HG03442 (cell line): ENCODE results near the gene NUTM2B.
"Not testable (repeated sequence)": the region's sequence is repeated elsewhere in the genome, so short reads cannot be mapped to it uniquely, and the experiment has no call there.

ENCODE experiments used
- ATAC-seq: cut with Tn5 transposase; IDR thresholded peaks from one replicate; pipeline ENCODE4 v1.9.1; 2021; ENCODE audit warnings: mild to moderate bottlenecking, moderate library complexity; ENCODE audit not compliant: unreplicated experiment

Gene NUTM2B

GRCh38 chr10:79702927-79703326, at the start of gene NUTM2B:
Gene NUTM2B (plus strand): TSS chr10:79703227. CDS start chr10:79703610, 383 bp downstream.
- not testable (repeated sequence) for ATAC-seq

DNA sequence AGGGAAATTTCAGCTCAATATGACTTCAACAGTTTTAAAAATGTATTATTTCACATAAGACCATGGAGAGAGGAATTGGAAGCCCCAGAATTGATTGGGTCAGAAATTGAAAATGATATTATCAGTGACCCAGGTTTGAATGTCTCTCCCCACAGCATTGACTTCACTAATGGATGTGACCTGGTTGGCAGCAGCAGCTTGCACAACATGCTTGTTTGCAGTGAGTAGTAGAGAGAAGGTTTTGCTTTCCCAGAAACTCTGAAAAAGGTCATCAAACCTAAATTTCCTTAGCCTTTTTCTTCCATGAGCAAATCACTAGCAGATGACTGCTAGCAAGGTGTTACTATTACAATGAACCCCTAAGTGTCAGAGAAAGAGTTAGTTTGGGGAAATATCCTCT, 39.7 kb upstream of the NUTM2B start:
- ATAC-seq = not testable (repeated sequence)

DNA sequence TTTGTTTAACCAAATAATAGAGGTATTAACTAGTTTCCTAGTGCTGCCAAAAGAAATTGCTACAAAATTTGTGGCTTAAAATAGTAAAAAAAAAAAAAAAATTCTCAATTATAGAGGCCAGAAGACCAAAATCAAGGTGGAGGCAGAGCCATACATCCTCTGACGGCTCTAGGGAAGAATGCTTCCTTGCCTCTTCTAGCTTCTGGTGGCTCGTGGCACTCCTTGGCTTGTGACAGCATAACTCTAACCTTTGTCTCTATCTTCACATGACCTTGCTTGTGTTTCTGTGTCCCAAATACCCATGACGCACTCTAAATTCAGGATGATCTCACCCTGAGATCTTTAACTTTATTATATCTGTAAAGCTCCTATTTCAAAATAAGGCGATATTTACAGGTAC, 38.3 kb upstream of the NUTM2B start:
- not testable (repeated sequence) for ATAC-seq

DNA sequence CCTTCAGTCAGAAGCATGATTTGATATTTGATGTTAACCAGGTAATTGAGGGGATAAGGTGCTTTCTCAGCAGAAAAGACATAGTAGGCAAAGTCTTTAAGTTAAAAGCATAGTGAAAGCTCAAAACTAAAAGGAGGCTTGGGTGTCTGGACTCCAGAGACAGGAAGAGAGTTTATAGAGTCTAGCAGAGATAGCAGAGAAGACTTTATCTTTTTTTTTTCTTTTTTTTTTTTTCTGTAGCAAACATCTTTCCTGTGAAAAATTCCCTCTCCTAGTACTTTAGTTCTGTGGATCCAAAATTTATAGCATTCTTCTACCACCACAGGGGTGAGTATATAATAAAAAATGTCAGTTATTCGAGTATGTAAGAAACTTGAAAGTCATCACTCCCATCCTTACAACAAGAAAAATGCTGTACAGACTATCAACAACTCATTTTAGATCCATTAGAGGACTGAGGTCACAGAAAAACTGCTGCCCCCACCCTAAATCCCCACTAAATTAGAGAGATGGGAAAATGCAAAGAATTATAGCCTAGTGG, 33.7 kb upstream of the NUTM2B start:
- not testable (repeated sequence) for ATAC-seq

GRCh38 chr10:79674878-79675277, 28.1 kb upstream of the NUTM2B start:
- ATAC-seq = not testable (repeated sequence)

DNA sequence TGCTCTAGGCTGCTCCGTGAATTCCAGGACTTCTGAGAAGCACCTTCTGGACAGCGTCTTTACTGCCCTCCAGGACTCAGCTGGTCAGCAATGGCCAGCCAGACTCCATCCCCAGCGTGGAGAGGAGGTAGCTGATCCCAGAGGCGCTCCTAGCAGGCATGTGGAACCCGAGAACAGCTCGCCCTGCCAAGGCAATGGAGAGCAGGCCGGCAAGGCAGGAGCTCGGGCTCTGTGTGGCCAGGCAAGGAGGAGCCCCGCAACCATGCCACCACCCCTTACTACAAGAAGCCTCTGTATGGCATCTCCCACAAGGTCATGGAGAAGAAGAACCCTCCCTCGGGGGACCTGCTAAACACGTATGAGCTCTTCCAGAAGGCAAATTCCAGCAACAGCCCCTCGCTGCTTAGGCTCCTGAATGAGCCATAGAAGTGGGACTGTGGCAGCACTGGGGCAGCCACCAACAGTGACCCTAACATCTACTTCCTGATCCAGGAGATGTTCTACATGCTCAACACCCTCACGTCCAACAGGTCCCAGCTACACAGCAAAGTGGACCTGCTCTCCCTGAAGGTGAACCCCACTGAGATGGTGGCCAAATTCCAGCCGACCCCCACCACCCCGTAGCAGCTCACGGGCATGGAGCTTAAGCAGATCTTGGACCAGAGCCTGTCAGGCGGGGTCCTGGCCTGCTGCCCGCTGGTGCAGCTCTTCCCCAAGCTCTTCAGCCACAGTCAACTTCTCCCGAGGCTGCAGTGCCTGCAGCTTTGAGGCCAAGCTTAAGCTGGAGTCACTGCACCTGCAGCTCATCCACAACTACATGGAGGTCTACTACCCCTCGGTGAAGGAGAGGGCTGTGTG, 19.8 kb upstream of the NUTM2B start:
- ATAC-seq = not testable (repeated sequence)

- not testable (repeated sequence) for ATAC-seq
Observed at GRCh38 chr10:79683884-79684720, 18.9 kb upstream of the NUTM2B start.

- ATAC-seq = not testable (repeated sequence)
Observed at GRCh38 chr10:79685044-79685685, 17.9 kb upstream of the NUTM2B start.

GRCh38 chr10:79686595-79686994, 16.4 kb upstream of the NUTM2B start:
- ATAC-seq = not testable (repeated sequence)

DNA sequence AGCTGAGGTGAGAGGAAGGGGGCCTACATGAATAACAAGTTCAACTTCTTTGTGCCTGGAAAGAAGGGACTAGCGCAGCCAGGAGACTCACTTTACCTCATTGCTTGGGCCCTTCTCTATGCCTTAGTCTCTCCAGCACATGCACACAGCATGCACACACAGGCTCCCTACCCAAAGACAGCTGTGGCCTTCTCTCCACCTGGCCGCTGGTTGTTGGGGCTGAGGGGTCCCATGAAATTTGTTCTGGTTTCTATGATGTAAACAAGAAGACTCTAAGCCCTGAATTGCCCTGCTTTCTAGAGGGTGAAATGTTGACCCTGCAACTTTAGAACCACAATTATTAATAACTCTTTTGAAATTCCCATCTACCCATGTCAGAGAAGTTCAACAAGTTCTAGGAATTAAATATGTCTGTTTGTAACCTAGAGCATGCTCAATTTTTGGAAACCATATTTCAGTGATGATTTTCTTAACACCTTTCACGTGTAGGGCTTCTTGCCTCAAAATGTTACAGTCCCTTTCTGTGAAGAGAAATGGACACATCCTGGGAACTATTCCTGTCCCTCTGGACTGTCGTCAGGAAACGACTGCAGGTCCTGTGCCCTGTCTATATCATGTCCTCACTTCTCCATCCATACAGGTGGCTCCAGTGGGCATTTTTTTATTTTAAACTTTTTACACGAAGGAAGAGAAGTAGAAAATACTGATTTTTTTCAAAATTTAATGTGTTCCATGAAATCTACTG, 15.4 kb upstream of the NUTM2B start:
- not testable (repeated sequence) for ATAC-seq

DNA sequence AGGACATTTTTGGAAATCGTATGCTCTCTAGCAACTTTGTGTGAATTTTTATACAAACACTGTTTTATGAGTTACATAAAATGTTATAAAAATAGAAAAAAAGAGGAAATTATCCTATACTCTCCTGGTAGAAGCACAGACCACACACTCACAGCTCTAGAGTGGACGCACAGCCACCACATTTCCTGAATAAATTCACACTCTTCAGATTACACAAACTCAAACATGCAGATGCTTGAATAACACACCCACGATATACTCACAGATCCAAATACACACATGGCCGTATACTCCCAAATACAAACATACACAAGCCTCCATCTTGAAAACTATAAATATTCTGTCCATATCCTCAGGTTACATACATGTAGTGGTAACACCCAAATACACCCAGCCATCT, 14.2 kb upstream of the NUTM2B start:
- ATAC-seq = not testable (repeated sequence)

- ATAC-seq = not testable (repeated sequence)
Observed at GRCh38 chr10:79696596-79696995, 6.4 kb upstream of the NUTM2B start.

DNA sequence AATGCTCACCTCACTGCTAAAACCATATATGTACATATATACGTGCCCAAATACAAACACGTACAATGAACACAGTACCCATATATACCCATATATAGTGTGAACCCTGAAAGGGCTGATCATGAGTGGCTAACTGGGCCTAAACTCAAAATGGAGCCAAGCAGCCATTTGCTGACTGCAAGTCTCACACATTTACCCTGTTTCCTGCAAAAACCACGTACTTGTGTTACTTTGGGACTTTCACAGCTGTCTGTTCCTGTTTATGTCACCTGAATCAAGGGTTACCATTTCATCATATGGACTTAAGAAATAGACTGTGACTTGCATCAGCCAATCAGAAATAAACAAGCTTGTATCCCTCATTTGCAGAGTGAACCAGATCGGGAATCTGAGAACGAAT, 5.9 kb upstream of the NUTM2B start:
- ATAC-seq = not testable (repeated sequence)

DNA sequence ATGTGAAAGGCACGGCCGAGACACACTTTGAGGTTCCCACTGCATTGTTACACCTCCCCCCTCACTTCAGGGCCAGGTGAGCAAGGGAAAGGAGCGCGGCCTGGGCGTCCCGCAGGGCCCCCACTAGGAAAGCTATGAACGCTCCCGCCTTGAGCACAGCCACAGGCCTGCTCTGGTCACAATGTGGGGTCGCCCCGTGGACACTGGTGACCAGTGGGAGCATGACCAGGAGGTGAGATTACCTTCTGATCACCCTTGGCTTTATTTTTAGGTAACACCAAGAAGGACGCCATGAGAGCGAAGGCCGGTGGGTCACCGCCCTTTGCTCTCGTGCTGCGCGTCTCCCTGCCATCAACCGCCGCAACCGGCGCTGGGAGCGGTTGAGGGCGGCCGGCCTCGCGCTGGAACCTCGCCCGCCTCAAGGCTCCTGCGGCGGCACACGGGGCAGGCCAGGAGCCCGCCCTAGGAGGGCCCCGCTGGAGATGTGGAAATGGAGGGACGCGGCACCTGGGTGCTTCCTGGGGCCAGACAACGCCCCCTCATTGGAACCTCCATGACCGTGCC, 2.6 kb upstream of the NUTM2B start:
- ATAC-seq = not testable (repeated sequence)

DNA sequence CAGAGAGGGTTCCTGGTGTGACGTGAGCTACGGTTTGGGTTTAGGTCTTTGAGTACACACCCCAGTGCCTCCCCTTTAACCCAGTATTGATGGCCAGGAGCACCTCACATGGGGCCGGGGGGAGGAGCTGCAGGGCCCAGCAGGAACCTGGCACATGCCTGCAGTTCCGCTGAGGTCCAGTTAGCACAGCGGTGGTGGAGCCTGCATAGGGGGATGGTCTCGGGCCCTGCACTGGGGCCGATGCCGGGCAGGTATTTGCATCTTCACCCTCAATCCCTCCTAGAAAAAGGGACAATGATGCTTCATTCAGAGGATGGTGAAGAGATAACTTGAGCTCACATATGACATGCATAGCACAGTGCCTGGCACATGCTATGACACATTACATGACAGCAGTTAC, 4.0 kb downstream of the NUTM2B start:
- not testable (repeated sequence) for ATAC-seq

- not testable (repeated sequence) for ATAC-seq
Observed at GRCh38 chr10:79714976-79715375, 11.9 kb downstream of the NUTM2B start.

DNA sequence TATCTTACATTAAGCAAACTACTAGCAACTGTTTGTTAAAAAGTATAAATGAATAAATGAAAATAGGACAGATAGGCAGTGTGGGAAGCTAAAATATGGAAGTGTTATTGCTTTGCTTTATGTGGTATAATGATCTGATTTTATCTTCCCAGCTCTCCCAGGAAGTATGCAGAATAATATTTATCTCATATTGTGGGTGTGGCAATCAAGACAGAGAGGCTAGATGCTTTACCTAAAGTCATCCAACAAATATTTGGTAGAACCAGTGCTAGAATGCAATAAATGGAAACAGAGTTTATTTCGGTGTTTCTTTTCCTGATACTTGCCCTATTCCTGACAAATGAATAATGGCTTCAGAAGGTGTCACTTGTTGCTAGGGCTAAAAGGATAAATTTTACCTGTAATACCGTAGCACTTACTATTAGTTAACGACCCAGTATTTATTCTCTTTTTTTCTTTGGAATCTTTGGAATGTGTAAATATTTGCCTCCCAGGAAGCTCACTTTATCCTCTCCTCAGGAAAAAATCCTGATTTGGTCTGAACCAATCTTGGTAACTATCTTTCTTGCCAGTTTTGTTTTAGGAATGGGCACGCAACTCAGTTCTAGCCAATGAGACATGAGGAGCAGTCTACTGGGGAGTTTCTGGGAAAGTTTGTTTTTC, 14.0 kb downstream of the NUTM2B start:
- not testable (repeated sequence) for ATAC-seq

DNA sequence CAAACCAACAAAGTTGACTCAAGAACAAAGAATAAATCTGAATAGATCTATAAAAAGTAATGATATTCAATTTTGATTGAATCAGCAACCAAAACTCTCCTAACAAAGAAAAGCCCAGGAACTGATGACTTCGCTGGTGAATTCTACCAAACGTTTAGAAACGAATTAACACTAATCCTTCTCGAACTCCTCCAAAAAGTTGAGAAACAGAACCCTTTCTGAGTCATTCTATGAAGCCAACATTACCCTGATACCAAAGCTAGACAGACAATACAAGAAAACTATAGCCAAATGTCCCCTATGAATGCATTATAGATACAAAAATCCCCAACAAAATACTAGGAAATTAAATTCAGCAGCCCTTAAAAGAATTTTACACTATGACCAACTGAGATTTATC, 17.0 kb downstream of the NUTM2B start:
- ATAC-seq = not testable (repeated sequence)

DNA sequence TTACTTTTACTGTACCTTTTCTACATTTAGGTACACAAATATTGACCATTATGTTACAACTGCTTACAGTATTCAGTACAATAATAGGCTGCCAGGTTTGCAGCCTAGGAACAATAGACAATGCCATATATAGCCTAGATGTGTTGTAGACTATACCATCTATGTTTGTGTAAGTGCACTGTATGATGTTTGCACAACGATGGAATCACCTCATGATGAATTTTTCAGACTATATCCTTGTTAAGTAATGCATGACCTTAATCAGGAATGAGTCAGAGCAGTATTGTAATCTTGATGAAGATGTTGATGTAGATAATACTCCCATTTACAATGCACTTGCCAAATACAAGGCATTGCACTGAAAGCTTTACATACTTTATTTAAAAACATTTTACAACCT, 23.6 kb downstream of the NUTM2B start:
- ATAC-seq = not testable (repeated sequence)
